Activated gamma-delta T cell treated with anti-CD3 and anti-CD28 coated beads, Interleukin-2, amount 50 U/mL, for 16 hours (primary cell): ENCODE measurements around the gene SLC41A3.
"Not testable (repeated sequence)": the region's sequence is repeated elsewhere in the genome, so short reads cannot be mapped to it uniquely, and the experiment has no call there.

Source experiments
- DNase-seq: peaks from one replicate; pipeline ENCODE4 v3.0.0-alpha.2; 2020; ENCODE audit warnings: low read depth

Gene SLC41A3

DNA sequence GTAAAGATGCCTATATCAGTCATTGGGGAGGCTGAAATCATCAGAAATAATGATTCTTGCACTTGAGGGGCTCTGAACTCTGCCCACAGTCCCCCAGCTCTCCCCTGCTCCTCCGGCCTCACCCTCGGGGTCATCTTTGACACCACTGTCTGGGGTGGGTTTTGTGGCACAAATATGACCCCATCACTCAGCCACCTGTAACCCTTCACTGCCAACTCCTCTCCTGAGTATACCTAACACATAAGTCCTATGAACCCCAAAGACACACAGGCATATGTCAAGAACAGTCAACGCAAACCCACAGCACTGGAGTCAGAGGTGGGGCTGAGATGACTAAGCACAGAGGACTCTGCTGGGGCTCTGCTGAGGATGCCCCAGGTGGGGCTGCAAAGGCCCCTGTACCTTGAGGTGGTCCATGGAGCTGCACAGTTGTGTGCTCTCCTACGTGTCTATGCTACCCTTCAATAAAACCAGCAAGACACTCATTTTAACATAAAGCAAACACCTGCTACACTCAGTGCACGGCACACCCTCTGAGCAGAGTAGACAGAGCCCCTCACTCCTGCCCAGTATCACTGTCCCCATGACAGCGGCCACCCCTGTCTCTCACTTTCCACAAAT, 29.9 kb downstream of the SLC41A3 start:
- DNase-seq: no peak

- DNase-seq: no peak
Observed at GRCh38 chr3:126053513-126053912, 30.4 kb downstream of the SLC41A3 start.

DNA sequence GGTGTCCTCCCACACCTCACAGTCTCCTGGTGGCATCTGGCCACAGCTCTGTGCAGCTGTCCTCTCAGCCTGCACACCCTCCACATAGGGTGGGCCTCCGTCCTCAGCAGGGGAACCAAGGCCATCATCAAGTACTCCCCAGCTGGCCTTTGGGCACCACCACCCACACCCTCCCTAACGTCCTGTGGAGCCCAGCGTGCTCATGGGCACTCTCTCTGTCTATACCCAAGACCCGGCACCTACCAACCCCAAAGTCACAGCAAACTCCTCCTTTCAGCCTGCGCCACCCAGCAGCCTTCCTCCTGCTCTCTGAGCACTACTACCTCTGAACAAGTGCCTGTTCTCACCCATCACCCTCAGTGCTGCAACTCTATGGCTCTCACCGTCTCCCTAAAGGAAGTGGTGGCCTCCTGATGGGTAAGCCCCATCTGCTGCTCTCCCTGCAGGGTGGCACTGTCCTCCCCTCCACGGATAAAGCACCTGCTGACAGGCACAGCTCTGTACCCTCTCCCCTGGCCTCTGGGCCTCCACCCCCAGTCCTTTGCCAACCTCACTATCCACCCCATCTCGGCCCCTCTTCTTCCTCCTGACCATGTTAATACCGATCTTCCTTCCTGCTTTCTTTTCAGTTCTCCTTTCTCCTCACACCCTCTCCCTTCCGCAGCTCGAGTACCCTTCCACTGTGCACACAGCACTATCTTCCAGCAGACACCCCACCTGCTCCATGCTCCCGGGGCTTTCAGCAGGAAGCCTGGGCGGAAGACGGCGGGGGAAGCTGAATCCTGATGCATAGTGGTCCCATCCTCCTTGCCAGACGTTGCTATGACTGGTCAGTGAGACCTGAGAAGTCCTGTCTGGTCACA, 31.5 kb downstream of the SLC41A3 start:
- no peak for DNase-seq

- DNase-seq: no peak
Observed at GRCh38 chr3:126051741-126052140, 32.2 kb downstream of the SLC41A3 start.

- DNase-seq: no peak
Observed at GRCh38 chr3:126051234-126051633, 32.7 kb downstream of the SLC41A3 start.

- no peak for DNase-seq
Observed at GRCh38 chr3:126050626-126051025, 33.3 kb downstream of the SLC41A3 start.

DNA sequence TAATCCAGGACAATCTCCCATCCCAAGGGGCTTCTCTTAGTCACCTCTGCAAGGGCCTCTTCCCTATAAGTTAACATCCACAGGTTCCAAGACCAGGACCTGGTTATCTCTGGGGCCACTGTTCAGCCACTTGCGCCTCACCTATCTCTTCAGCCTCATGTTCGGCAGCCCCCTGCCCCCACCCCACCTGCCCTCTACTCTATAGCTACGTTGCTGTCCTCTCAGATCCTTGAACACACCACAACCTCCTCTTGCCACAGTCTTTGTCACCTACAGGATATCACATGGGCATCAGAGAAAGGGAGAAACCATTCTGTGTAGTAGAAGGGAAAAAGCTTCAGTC, 33.9 kb downstream of the SLC41A3 start:
- DNase-seq: no peak

DNA sequence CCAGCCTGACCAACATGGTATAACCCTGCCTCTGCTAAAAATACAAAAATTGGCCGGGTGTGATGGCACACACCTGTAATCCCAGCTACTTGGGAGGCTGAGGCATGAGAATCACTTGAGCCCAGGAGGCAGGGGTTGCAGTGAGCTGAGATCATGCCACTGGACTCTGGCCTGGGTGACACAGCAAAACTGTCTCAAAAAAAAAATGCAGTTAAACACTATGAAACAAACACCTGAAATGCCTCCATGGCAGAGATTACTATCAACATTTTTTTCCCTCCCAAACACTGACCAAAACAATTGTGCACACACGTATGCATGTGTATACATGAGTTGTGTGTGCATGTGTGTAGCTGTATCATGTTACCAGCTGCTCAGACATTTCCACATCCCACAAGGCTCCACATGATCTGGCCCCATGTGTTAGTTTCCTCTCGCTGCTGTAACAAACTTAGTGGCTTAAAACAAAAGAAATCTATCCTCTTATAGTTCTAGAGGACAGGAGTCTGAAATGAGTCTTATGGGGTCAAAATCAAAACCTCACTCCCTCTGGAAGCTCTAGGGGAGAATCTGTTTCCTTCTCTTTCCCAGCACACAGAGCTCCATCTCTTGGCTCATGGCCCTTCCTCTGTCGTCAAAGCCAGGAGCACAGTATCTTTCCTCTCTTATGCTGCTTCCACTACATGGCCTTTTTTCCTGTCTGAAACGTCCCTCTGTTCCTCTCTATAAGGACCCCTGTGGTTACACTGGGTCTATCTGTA, 34.5 kb downstream of the SLC41A3 start:
- DNase-seq: no peak

- no peak for DNase-seq
Observed at GRCh38 chr3:126040386-126040785, 43.5 kb downstream of the SLC41A3 start.

GRCh38 chr3:126039870-126040269, 44.1 kb downstream of the SLC41A3 start:
- DNase-seq: no peak

DNA sequence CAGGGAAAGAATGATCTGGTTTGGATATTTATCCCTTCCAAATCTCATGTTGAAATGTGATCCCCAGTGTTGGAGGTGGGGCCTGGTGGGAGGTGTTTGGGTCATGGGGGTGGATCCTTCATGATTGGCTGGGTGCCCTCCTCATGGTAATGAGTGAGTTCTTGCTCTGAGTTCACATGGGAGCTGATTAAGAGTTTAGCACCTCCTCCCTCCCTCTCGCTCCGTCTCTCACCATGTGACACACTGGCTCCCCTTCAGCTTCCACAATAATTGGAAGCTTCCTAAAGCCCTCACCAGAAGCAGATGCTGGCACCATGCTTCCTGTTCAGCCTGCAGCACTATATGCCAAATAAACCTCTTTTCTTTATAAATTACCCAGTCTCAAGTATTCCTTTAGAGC, 45.1 kb downstream of the SLC41A3 start:
- not testable (repeated sequence) for DNase-seq

GRCh38 chr3:126036056-126036549, 47.8 kb downstream of the SLC41A3 start:
- no peak for DNase-seq

- DNase-seq: no peak
Observed at GRCh38 chr3:126035362-126036050, 48.4 kb downstream of the SLC41A3 start.

- no peak for DNase-seq
Observed at GRCh38 chr3:126034481-126035361, 49.2 kb downstream of the SLC41A3 start.

GRCh38 chr3:126033765-126034164, 50.2 kb downstream of the SLC41A3 start:
- DNase-seq: no peak

- no peak for DNase-seq
Observed at GRCh38 chr3:126033051-126033745, 50.7 kb downstream of the SLC41A3 start.

DNA sequence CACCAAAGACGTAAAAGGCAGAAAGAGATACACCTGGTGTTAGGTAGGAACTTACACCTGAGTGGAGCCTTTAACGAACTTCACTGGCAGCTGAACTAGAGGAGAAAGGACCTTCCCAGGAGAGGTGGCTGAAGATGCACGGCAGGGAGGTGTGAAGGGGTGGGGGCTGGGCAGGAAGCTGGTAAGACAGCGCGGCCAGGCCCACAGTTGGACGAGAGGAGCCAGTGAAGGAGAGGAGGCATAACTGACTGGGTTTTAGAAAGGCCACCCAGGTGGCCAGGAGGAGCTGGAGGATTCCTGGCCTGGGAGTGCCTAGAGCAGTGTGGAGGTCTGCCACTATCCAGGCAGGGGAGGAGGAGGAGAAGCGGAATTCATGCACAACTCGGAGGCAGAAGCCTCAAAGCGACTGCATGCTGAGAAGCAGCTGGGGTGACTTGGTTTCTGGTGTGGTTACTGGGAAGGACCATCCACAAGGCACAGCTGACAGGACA, 51.9 kb downstream of the SLC41A3 start:
- no peak for DNase-seq

DNA sequence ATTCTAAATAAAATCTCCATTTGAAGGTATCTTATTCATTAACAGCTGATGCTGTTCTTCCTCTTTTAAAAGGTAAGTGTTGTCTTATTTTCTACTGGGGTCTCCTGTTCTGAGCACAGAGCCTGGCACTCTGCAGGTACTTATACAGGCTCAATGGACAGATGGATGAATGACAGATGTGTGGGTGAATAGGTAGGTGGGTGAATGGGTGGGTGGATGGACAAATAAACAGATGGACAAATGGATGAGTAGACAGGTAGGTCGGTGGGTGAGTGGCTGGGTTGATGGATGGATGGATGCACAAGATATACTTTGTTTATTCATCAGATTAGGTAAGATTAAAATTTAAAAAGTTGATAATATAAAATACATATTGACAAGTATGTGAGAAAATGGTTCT, 53.5 kb downstream of the SLC41A3 start:
- no peak for DNase-seq

- DNase-seq: no peak
Observed at GRCh38 chr3:126029241-126029640, 54.7 kb downstream of the SLC41A3 start.

DNA sequence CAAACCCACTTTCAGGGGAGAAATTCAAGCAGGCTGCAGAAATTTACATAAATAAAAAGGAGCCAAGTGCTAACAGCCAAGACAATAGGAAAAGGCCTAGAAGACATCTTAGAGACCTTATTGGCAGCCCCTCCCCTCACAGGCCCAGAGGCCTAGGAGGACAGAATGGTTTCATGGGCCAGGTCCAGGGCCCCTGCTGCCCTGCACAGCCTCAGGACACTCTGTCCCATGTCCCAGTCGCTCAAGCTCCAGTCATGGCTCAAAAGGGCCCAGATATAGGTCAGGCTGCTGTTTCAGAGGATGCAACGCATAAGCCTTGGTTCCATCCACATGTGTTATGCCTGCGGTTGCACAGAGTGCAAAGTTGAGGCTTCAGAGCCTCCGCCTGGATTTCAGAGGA, 55.8 kb downstream of the SLC41A3 start:
- no peak for DNase-seq
